NCI-H510A (cell line): ENCODE data around the gene GSDMA.
A peak's percentile ranks its signal among the peaks of the same experiment; 100 is the strongest.
"Not testable (repeated sequence)": the region's sequence is repeated elsewhere in the genome, so short reads cannot be mapped to it uniquely, and the experiment has no call there.

ENCODE experiments used
- DNase-seq: peaks from one replicate; lab custom pipeline; 2025; lab: John Stamatoyannopoulos, UW

The GSDMA gene

DNA sequence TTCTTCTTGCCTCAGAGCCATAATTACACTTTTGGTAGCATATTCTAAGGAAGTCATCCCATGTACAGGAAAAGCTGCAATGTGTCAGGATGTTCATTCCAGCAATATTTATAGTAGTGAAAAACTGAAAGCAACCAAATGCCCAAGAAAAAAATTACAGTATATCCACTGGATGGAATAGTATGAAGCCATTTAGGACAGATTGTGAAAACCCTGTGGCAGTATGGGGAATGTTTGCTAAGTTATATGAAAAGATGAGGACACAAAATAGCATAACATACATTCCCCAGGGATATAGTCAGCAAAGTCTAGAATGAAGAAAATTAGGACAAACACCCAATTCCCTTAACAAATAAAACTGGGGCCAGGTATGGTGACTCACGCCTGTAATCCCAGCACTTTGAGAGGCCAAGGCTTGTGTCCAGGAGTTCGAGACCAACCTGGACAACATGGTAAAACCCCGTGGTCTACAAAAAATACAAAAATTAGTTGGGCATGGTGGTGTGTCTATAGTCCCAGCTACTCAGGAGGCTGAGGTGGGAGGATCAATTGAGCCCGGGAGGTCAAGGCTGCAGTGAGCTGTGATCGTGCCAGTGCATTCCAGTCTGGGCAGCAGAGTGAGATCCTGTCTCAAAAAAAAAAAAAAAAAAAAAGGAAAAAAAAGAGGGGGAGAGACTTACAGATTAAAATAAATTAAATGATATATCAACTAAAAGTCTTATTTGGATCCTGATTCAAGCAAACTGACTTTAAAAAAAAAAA, 33.0 kb upstream of the GSDMA start:
- no peak for DNase-seq

DNA sequence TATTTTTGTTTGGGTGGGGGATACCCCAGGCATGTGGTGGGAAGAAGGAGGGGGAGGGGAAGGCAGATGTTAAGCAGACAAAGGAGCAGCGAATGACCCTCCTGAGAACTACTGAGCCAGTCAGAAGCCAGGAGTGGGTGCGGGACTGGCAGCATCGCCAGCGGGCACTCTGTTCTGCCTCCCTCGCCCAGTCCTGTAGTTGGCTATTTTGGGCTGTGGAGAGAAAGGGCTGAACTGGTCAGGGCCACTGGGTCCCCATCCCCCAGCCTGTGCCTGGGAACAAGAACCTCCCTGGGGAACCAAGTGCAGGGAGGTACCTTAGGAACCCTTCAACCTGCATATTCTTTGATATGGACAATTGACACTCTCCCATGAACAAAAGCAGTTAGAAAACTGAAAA, 28.9 kb upstream of the GSDMA start:
- no peak for DNase-seq

DNA sequence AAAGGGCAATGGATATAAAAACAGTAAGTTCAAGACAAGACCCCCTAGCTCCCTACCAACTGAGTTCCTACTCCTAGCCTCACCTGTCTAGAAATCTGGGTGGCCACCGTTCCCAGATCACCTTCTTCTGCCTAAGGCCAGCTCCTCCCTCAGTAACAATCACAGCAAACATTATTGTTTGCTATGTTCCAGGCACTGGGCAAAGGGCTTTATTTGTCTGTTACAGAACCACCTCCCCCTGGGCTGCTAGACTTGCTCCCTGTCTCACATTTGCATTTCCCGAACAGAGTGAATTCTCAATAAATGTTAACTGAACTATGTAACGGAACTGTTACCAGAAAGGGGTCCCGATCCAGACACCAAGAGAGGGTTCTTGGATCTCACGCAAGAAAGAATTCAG, 28.5 kb upstream of the GSDMA start:
- no peak for DNase-seq

DNA sequence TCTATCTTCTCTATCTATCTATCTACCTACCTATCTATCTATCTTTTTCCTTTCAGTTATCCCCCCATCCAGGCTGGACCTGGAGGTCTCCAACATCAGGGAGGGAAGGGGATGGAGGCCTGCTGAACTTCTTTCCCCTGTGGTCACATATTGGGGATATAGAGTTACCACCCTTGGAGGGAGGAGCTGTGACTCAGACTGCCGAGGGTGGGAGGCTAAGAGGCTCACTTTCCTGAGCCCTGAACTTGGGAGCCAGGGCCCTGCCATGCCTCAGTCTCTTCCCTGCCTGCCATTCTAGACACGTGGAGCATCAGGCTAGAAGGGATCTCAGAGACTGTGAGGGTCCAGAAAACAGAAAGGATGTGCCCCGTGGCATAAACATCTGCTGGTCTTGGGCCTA, 26.9 kb upstream of the GSDMA start:
- no peak for DNase-seq

DNA sequence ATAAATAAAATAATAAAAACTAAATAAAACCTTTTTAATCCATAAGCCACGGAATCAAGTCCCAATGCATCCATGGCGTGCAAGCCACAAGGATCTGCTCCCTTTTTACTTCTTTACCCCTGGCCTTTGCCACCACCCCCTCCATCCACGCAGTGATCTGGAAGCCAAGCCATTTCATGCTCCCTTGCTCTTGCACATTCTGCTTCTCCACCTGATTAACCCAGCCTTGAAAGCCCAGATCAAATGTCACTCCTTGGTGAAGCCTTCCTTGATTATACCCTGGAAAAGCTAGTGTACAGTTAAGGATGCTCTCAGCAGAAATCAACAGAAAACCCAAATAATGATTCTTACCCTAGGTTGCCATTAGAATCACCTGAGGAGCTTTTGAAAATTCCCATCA, 25.4 kb upstream of the GSDMA start:
- DNase-seq, result no peak

- no peak for DNase-seq
These were observed 24.5 kb upstream of the GSDMA start for GRCh38 chr17:39938140-39938869.

DNA sequence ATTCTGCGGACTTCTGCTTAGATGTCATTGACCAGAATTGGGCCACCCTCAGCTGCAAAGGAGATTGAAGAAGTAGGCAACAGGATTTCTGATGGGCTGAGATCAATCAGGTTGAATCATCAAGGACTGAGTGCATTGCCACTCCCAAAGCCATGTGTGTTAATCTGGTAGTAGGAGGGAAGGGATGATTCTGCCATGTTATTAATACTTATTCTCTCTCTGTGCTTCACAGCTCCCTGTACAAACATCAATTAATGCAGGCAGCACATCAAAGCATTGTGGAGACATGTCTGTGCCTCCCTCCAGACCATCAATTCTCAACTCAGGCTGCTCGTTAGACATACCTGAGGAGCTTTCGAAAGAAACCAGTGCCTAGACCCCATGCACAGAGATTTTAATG, 23.7 kb upstream of the GSDMA start:
- no peak for DNase-seq

GRCh38 chr17:39939588-39940419, 23.0 kb upstream of the GSDMA start:
- no peak for DNase-seq

GRCh38 chr17:39943702-39944392, 19.0 kb upstream of the GSDMA start:
- DNase-seq, result no peak

GRCh38 chr17:39944393-39944711, 18.5 kb upstream of the GSDMA start:
- DNase-seq, result no peak

DNA sequence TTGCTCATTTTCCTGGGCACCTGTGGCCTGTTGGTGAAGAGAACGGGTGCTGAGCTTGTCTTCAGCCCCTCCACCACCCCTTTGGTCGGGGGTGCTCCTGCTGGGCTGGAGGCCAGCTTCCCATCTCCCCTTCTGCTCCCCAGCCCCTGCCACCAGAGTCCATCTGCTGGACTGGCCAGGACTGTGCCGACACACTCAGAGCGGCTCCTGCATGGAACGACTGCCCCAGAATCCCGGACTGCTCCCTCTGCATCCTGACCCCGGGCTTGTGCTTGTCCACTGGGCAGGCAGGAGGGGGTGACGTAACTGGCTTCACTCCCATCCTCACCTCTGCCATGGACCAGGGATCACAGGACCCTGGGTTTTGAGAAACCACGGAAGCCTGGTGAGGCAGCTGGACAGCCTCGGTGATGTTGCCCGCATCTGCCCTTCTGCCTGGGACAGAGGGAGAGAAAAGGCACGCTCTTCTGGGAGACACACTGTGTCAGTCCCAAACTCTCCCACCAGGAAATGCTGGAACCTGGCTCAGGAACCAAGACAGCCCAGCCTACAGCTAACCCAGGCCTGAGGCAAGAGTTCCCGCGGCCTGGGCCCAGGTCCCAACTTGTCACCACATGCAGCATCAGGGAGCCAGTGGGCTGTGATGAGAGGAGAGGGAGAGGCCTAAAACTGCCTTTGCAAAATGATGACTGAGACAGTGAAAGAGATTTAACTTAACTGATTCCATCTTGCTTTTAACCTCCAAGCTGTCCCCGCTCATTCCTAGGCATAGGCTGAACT, 16.1 kb upstream of the GSDMA start:
- no peak for DNase-seq

DNA sequence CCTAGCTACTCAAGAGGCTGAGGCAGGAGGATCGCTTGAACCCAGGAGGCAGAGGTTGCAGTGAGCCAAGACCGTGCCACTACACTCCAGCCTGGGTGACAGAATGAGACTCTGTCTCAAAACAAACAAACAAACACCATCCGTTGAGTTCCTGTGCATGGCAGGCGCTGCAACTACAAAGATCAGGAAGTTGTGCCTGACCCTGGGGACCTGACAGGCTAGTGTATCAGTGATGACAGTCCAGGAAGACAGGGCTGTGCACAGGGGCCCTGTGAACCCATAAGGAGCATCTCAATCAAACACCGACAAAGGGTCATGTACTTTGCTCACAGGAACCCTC, 14.3 kb upstream of the GSDMA start:
- not testable (repeated sequence) for DNase-seq

GRCh38 chr17:39949028-39949427, 13.8 kb upstream of the GSDMA start:
- DNase-seq, result no peak

DNA sequence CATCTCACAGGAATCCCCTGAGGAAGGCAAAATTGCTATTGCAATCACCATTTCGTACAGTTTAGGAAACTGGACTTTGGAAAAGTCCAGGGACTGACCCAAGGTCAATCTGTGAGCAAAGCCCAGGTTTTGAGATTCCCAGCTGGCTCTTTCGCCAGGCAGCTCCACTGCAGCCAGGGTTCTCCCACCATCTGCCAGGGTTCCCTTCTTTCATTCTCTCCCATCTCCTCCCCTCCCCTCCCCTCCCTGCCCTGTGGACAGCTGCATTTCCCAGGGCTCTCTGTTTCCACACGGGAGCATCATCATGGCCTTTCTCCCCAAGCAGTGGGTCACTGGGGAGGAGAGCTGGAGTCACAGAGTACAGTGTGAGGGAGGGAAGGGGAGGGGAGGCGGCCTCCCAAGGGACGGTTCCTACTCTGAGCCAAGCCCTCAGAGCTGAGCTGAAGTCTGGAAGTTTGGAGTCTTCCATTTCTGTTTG, 11.9 kb upstream of the GSDMA start:
- no peak for DNase-seq

GRCh38 chr17:39951924-39952679, 10.7 kb upstream of the GSDMA start:
- no peak for DNase-seq

DNA sequence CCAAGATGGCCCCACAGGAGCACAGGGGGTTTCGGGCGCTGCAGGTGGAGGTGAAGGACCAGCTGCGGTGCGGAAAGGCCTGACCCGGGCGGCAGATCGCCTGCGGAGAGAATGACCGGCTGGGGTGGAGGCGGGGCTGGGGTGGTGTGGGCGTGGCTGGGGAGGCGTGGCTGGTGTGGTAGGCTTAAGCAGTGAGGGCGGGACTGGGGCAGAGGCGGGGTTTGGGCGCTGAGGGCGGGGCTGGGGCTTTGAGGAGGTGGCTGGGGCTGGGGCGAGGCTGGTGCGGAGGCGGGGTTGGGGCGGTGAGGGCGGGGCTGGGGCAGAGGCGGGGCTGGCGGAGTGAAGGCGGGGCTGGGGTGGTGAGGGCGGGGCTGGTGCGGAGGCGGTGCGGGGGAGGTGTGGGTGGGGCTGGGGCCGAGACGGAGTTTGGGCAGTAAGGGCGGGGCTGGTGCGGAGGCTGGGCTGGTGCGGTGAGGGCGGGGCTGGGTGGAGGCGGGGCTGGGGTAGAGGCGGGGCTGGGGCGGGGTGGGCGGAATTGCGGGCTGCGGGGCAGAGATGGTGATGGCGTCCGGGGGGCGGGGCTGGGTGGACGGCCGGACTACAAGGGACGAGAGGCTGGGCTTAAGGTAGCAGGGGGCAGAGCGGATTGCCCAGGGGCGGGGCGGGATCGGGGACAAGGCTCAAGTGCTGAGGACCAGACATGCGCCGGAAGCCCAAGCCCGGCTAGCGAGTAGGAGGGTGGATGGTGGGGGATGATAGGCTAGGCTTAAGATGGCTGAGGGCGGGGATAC, 9.9 kb upstream of the GSDMA start:
- DNase-seq, result peak; percentile 99

GRCh38 chr17:39953471-39953888, 9.3 kb upstream of the GSDMA start:
- DNase-seq, result no peak

DNA sequence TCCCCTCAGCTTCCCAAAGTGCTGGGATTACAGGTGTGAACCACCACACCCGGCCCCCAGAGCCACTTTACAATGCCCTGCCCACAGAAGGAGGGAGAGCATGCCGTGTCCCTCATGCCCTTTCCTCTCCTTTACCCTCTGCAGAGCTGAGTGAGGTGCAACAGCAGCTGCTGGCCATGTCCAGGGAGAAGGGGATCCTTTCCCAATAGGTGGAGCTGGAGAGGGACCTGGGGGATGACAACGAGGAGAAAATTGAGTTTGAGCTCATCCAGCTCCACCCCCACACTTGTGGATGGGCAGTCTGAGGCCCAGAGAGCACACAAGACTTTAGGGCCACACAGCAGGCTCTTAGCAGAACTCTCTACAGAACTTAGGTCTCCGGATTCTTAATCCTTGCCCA, 7.9 kb upstream of the GSDMA start:
- DNase-seq, result no peak

DNA sequence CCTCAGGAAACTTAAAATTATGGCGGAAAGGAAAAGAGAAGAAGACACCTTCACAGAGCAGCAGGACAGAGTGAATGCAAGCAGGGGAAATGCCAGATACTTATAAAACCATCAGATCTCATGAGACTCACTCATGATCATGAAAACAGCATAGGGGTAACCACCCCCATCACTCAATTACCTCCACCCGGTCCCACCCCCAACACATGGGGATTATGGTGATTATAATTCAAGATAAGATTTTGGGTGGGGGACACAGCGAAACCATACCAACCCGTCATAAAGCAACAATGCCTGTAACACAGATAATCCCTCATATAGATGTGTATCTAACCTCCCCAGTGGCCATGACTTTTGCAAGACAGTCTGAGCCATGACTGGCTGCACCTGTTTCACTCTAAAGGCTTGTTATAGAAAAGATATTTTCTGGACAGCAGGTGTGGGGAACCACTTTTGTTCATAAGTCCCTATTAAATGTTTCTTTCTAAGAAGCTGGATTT, 7.0 kb upstream of the GSDMA start:
- no peak for DNase-seq
